ENCODE data around the gene COMMD4.
"Not testable (repeated sequence)": the region's sequence is repeated elsewhere in the genome, so short reads cannot be mapped to it uniquely, and the experiment has no call there.

COMMD4 gene

DNA sequence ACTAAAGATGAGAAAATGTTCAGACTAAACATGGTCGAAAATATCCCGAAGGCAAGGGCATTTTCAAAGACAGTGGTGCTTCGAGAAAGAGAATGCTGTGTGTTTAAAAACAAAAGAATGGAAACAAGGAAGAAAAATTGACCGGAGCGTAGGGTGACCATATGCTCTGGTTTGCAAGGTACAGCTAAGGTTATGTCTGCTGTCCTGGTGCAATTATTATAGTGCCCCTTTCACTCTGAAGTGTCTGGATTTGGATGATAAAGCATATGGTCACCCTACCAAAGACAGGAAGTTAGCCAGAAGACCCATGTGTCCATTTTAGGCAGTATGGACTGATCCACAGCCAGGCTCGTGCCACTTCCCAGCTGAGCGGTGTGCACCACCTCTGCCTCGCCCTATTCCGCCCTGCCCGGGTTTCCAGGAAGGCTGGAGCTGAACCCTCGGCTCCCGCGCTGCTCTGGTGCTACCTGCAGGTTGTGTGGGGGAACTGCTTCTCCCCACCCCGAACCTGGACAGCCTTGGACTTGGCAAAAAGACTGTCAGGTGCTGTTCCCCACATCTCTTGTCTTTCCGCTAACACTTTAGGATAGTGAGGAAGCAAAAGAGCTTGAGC is 28.0 kb upstream of the COMMD4 start:
- ChIA-PET POLR2A (interaction anchor here (0.6 to 1.0 kb wide), 4 partner anchors 28 to 351 kb away, joined by 3 to 4 read pairs (median 3); partner anchors contain the start of genes C15orf39, COMMD4, PPCDC and RPP25), CTCF (interaction anchor here (0.7 to 2.3 kb wide), 5 partner anchors 8 to 361 kb away, joined by 3 to 7 read pairs (median 3); no protein-coding TSS in a partner anchor)
- peak; percentile 81 for DNase-seq (ENCODE audit: extremely low spot score)

DNA sequence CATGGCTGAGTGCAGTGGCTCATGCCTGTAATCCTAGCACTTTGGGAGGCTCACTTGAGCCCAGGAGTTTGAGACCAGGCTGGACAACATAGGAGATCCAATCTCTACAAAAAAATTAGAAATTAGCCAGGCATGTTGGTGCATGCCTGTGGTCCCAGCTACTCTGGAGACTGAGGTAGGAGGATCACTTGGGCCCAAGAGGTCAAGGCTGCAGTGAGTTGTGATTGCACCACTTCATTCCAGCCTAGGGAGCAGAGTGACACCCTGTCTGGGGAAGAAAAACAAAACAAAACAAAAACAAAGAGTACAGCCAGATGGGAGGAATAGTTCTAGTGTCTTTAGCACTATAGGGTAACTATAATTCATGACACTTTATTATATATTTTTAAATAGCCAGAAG is 26.2 kb upstream of the COMMD4 start:
- TF ChIP-seq ZNF384 (IDR thresholded peaks at IDR 0.05) (no peak), ARNT (IDR thresholded peaks at IDR 0.05) (no peak), CTBP1 (IDR thresholded peaks at IDR 0.05; ENCODE audit: borderline replicate concordance) (no peak), FOXM1 (IDR thresholded peaks at IDR 0.05; ENCODE audit: borderline replicate concordance) (no peak), FOXK2 (IDR thresholded peaks at IDR 0.05) (no peak), LEF1 (IDR thresholded peaks at IDR 0.05; ENCODE audit: borderline replicate concordance) (no peak), SUZ12 (IDR thresholded peaks at IDR 0.05) (no peak), HDGF (IDR thresholded peaks at IDR 0.05; ENCODE audit: borderline replicate concordance) (no peak), TARDBP (IDR thresholded peaks at IDR 0.05) (no peak), BHLHE40 (IDR thresholded peaks at IDR 0.05; ENCODE audit: borderline replicate concordance) (no peak), FOXA1 (IDR thresholded peaks at IDR 0.05) (no peak)
- ChIA-PET CTCF (no interaction called here), POLR2A (no interaction called here)
- no peak for DNase-seq (ENCODE audit: extremely low spot score)

More for the DNA sequence above, 28.0 kb upstream of the COMMD4 start:
- no peak for TF ChIP-seq BHLHE40 (IDR thresholded peaks at IDR 0.05; ENCODE audit: borderline replicate concordance)
- no peak for TF ChIP-seq SUZ12 (IDR thresholded peaks at IDR 0.05)
- TF ChIP-seq ZNF384 (IDR thresholded peaks at IDR 0.05) = no peak

DNA sequence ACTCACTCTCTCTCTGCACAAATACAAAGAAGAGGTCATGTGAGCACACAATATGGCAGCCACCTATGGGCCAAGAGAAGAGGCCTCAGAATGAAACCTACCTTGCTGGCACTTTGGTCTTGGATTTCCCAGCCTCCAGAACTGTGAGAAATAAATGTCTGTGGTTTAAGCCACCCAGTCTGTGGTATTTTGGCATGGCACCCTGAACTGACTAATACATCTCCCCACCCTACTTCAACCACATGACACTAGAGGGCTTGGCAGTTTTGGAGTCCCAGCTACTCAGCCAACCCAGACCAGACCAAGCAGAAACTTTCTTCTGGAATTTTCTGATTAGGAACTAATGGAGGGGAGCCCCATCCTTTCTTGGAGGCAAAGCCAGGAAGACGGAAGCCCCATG is 23.3 kb upstream of the COMMD4 start:
- CTCF ChIA-PET; POLR2A ChIA-PET; DNase-seq (ENCODE audit: extremely low spot score): not testable (repeated sequence)

- POLR2A ChIA-PET = no interaction called here
- CTCF ChIA-PET = no interaction called here
- no peak for DNase-seq (ENCODE audit: extremely low spot score)
- TF ChIP-seq L3MBTL2 (conservative IDR thresholded peaks at IDR 0.05) (no peak), FOXA1 (IDR thresholded peaks at IDR 0.05) (no peak), TARDBP (IDR thresholded peaks at IDR 0.05) (no peak), FOXK2 (IDR thresholded peaks at IDR 0.05) (no peak), SUZ12 (IDR thresholded peaks at IDR 0.05) (no peak), HDGF (IDR thresholded peaks at IDR 0.05; ENCODE audit: borderline replicate concordance) (no peak), ARNT (IDR thresholded peaks at IDR 0.05) (no peak), ELF4 (IDR thresholded peaks at IDR 0.05) (no peak), BHLHE40 (IDR thresholded peaks at IDR 0.05; ENCODE audit: borderline replicate concordance) (no peak), FOXM1 (IDR thresholded peaks at IDR 0.05; ENCODE audit: borderline replicate concordance) (no peak), ZNF384 (IDR thresholded peaks at IDR 0.05) (no peak), NFRKB (IDR thresholded peaks at IDR 0.05) (no peak), LEF1 (IDR thresholded peaks at IDR 0.05; ENCODE audit: borderline replicate concordance) (no peak), CTBP1 (IDR thresholded peaks at IDR 0.05; ENCODE audit: borderline replicate concordance) (no peak)
These were observed 22.6 kb upstream of the COMMD4 start for GRCh38 chr15:75313116-75313845.

DNA sequence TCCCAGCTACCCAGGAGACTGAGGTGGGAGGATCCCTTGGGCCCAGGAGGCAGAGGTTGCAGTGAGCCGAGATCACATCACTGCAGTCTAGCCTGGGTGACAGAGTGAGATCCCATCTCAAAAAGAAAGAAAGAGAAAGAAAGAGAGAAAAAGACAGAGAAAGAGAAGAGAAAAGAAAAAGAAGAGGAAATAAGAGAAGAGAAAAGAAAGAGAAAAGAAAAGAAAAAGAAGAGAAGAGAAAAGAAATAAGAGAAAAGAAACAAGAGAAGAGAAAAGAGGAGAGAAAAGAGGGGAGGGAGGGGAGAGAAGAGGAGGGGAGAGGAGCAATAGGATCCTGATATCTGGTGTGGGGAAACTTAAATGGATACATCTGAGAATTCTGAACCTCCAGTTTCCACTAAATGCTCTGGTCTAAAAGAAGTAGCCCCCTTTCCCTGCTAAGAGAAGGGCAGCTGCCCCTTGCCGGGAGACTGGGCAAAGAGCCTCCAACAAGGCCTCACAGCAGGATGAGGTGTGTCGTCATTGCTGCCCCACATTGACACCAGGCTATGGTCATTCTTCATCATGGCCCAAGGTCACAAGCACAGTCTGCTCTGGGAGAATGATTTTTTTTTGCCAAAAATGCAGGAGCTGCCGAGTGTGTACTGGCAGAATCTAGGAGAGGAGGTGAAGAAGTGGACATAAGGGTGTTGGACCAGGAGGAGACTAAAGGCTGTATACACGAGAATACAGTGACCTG is 21.1 kb upstream of the COMMD4 start:
- CTCF ChIA-PET = no interaction called here
- no peak for DNase-seq (ENCODE audit: extremely low spot score)
- TF ChIP-seq BHLHE40 (IDR thresholded peaks at IDR 0.05; ENCODE audit: borderline replicate concordance) (no peak), NFRKB (IDR thresholded peaks at IDR 0.05) (no peak), L3MBTL2 (conservative IDR thresholded peaks at IDR 0.05) (no peak), HDGF (IDR thresholded peaks at IDR 0.05; ENCODE audit: borderline replicate concordance) (no peak), FOXA1 (IDR thresholded peaks at IDR 0.05) (no peak), LEF1 (IDR thresholded peaks at IDR 0.05; ENCODE audit: borderline replicate concordance) (no peak), ZNF384 (IDR thresholded peaks at IDR 0.05) (no peak), ELF4 (IDR thresholded peaks at IDR 0.05) (no peak), ARNT (IDR thresholded peaks at IDR 0.05) (no peak), SP1 (IDR thresholded peaks at IDR 0.05) (no peak), SUZ12 (IDR thresholded peaks at IDR 0.05) (no peak), TARDBP (IDR thresholded peaks at IDR 0.05) (no peak)
- TF ChIP-seq, protein P1, sequence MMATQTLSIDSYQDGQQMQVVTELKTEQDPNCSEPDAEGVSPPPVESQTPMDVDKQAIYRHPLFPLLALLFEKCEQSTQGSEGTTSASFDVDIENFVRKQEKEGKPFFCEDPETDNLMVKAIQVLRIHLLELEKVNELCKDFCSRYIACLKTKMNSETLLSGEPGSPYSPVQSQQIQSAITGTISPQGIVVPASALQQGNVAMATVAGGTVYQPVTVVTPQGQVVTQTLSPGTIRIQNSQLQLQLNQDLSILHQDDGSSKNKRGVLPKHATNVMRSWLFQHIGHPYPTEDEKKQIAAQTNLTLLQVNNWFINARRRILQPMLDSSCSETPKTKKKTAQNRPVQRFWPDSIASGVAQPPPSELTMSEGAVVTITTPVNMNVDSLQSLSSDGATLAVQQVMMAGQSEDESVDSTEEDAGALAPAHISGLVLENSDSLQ (IDR thresholded peaks at IDR 0.05) = no peak
- POLR2A ChIA-PET = no interaction called here

DNA sequence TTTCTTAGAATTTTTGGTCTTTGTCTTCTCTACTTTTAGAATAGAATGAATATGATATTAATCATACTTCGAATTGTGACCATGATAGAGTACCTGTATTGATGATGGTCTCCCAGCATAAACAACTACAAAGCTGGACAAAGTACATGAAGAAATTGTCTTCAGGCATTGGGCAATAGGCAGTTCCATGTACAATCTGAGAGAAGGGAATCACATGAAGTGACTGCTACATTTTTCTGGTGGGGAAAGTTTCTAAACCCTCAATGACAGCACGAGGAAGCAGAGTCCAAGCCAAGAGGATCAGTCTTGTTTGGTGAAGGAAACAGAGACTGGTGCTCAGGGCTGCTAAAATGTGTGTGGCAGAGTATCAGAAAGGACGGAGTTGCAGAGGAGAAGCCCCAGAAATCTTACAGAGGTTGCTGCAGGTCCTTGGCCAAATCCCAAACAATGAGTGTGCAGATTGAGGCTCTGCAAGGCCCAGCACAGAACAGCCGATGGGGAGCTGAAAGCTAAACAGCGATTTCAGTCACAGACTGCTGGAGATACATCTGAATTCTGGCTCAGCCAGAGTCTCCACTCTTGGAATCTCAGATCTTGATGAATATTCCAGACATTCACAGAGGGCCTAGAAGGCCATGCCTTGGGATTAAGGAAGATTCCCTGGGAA is 16.5 kb upstream of the COMMD4 start:
- POLR2A ChIA-PET; DNase-seq (ENCODE audit: extremely low spot score): not testable (repeated sequence)
- CTCF ChIA-PET = interaction anchor here (1.7 kb wide), 1 partner anchor 10 kb away, joined by 4 read pairs; no protein-coding TSS in a partner anchor

GRCh38 chr15:75321711-75322110 is 14.2 kb upstream of the COMMD4 start:
- no peak for TF ChIP-seq FOXA1 (IDR thresholded peaks at IDR 0.05)
- no peak for TF ChIP-seq ELF4 (IDR thresholded peaks at IDR 0.05)
- no peak for TF ChIP-seq ZNF384 (IDR thresholded peaks at IDR 0.05)
- TF ChIP-seq CTBP1 (IDR thresholded peaks at IDR 0.05; ENCODE audit: borderline replicate concordance) = no peak
- no peak for TF ChIP-seq HDGF (IDR thresholded peaks at IDR 0.05; ENCODE audit: borderline replicate concordance)
- TF ChIP-seq FOXK2 (IDR thresholded peaks at IDR 0.05) = no peak
- no peak for TF ChIP-seq NFRKB (IDR thresholded peaks at IDR 0.05)
- TF ChIP-seq SUZ12 (IDR thresholded peaks at IDR 0.05) = no peak
- no peak for TF ChIP-seq BHLHE40 (IDR thresholded peaks at IDR 0.05; ENCODE audit: borderline replicate concordance)
- TF ChIP-seq SP1 (IDR thresholded peaks at IDR 0.05) = no peak
- no peak for DNase-seq (ENCODE audit: extremely low spot score)
- CTCF ChIA-PET = no interaction called here
- POLR2A ChIA-PET = interaction anchor here (1.4 kb wide), 1 partner anchor 47 kb away, joined by 4 read pairs; the partner anchor contains the start of gene MAN2C1
